Body of pancreas (tissue), 4 donors: Measurements from ENCODE around the gene MSL2.

ENCODE experiments used
- CTCF ChIP-seq, 7 experiments: fragments of 450-650 bp in 4 of 7; fragments of 200-600 bp in 3 of 7; sonication (generic) in 3 of 7; IDR thresholded peaks; one replicate each; pipeline ENCODE4 v1.5.1; 2016 to 2019; ENCODE audit warnings: antibody characterized with exemption in 7 of 7
- POLR2A ChIP-seq, 3 donors: fragments of 450-650 bp; IDR thresholded peaks; one replicate each; pipeline ENCODE4 v1.6.1; 2016; ENCODE audit warnings: antibody characterized with exemption in 3 of 3, mild to moderate bottlenecking in 2 of 3

GRCh38 chr3:136135039-136135802 is 60.9 kb downstream of the MSL2 start:
- TF ChIP-seq CTCF (IDR thresholded peaks at IDR 0.05) (no peak), POLR2A (IDR thresholded peaks at IDR 0.05) (no peak)
